Activated CD4-positive, alpha-beta T cell treated with anti-CD3 and anti-CD28 coated beads, Interleukin-2, Interleukin-6, amounts not matched to agents 100 ng/mL and 50 ng/mL, durations not matched to agents 16 hours and 8 hours (primary cell): ENCODE data around the gene SH3PXD2B.
"Not testable (repeated sequence)": the region's sequence is repeated elsewhere in the genome, so short reads cannot be mapped to it uniquely, and the experiment has no call there.

Source experiments
- DNase-seq: peaks from one replicate; pipeline ENCODE4 v3.0.0-alpha.2; 2020

SH3PXD2B gene

GRCh38 chr5:172287140-172287539 is 167.2 kb downstream of the SH3PXD2B start:
- DNase-seq = not testable (repeated sequence)

- DNase-seq = no peak
Observed at GRCh38 chr5:172285226-172286143, 168.8 kb downstream of the SH3PXD2B start.

GRCh38 chr5:172284611-172284980 is 169.7 kb downstream of the SH3PXD2B start:
- peak; percentile 12 for DNase-seq

- DNase-seq = peak; percentile 89
Observed at GRCh38 chr5:172283862-172284610, 170.3 kb downstream of the SH3PXD2B start.

GRCh38 chr5:172283020-172283861 is 171.1 kb downstream of the SH3PXD2B start, which contains the start of gene UBTD2:
Gene UBTD2 (minus strand): TSS chr5:172283764. CDS start chr5:172283665, 99 bp downstream.
- peak; percentile 85 for DNase-seq

- no peak for DNase-seq
Observed at GRCh38 chr5:172282272-172283019, 171.9 kb downstream of the SH3PXD2B start.

- DNase-seq = no peak
Observed at GRCh38 chr5:172281346-172281745, 173.0 kb downstream of the SH3PXD2B start.

GRCh38 chr5:172280929-172281328 is 173.4 kb downstream of the SH3PXD2B start:
- DNase-seq = no peak

- no peak for DNase-seq
Observed at GRCh38 chr5:172280317-172280716, 174.0 kb downstream of the SH3PXD2B start.

- no peak for DNase-seq
Observed at GRCh38 chr5:172278356-172278755, 176.0 kb downstream of the SH3PXD2B start.

- DNase-seq = no peak
Observed at GRCh38 chr5:172276214-172276613, 178.1 kb downstream of the SH3PXD2B start.
